CD14-positive monocyte (primary cell): ENCODE measurements around the gene FADS2. TPM values are rescaled to one million over a fixed set of nuclear protein-coding genes. Genes with fewer than 3 reads are reported as not detected.

Experiments used
- DNase-seq, 3 donors: peaks; one replicate each; pipeline ENCODE4 v3.0.0-alpha.2; 2011 to 2022
- H2AFZ ChIP-seq: 2 replicates; pipeline ENCODE4 v1.6.0; 2012; ENCODE audit warnings: mild to moderate bottlenecking, low read depth, low read length, inconsistent platforms; ENCODE audit not compliant: insufficient read depth, poor library complexity, severe bottlenecking
- H3K27ac ChIP-seq, 2 donors: 1 replicate in 1 of 2; 2 replicates in 1 of 2; pipeline ENCODE4 v1.5.1; 2012 to 2013; ENCODE audit warnings: low read length in 2 of 2, control low read depth in 1 of 2, inconsistent platforms in 1 of 2, low read depth in 1 of 2, mild to moderate bottlenecking in 1 of 2
- H3K27me3 ChIP-seq, 2 donors: one replicate each; pipeline versions ENCODE4 v1.6.0 to v1.6.1; 2011 to 2013; ENCODE audit warnings: low read length in 2 of 2; ENCODE audit not compliant: control insufficient read depth in 2 of 2, insufficient read depth in 2 of 2
- H3K36me3 ChIP-seq, 2 donors: replicated peaks in 1 of 2; 1 replicate in 1 of 2; 2 replicates in 1 of 2; pipeline versions ENCODE4 v1.5.1 to v1.6.1; 2012 to 2013; ENCODE audit warnings: low read length in 2 of 2, control low read depth in 1 of 2, inconsistent platforms in 1 of 2, mild to moderate bottlenecking in 1 of 2; ENCODE audit not compliant: insufficient read depth in 2 of 2, control insufficient read depth in 1 of 2
- H3K4me1 ChIP-seq, 2 donors: 1 replicate in 1 of 2; 2 replicates in 1 of 2; pipeline versions ENCODE4 v1.5.1 to v1.6.1; 2012 to 2013; ENCODE audit warnings: low read length in 2 of 2, control low read depth in 1 of 2, inconsistent platforms in 1 of 2, mild to moderate bottlenecking in 1 of 2, moderate library complexity in 1 of 2; ENCODE audit not compliant: insufficient read depth in 2 of 2, control insufficient read depth in 1 of 2
- H3K4me2 ChIP-seq: replicated peaks from 2 replicates; pipeline ENCODE3; 2012; ENCODE audit warnings: low read length, moderate library complexity, mild to moderate bottlenecking; ENCODE audit not compliant: poor library complexity, severe bottlenecking; ENCODE audit errors: extremely low read depth
- H3K4me3 ChIP-seq, 3 experiments: fragments of 200-600 bp in 1 of 3; sonication (generic) in 1 of 3; replicated peaks in 1 of 3; 1 replicate in 2 of 3; 2 replicates in 1 of 3; pipeline ENCODE4 v1.5.1; 2011 to 2013; ENCODE audit warnings: low read length in 3 of 3, mild to moderate bottlenecking in 3 of 3, control low read depth in 2 of 3, low read depth in 2 of 3, inconsistent platforms in 1 of 3, moderate library complexity in 1 of 3
- H3K79me2 ChIP-seq: 2 replicates; pipeline ENCODE4 v1.6.0; 2012; ENCODE audit warnings: mild to moderate bottlenecking, control low read depth, inconsistent platforms, low read length, moderate library complexity; ENCODE audit not compliant: insufficient read depth
- H3K9ac ChIP-seq: 2 replicates; pipeline ENCODE4 v1.6.0; 2017; ENCODE audit warnings: low read length, mild to moderate bottlenecking; ENCODE audit not compliant: insufficient read depth, poor library complexity, severe bottlenecking
- H3K9me3 ChIP-seq, 2 donors: replicated peaks in 1 of 2; 1 replicate in 1 of 2; 2 replicates in 1 of 2; pipeline versions ENCODE4 v1.5.1 to v1.6.1; 2012 to 2013; ENCODE audit warnings: low read length in 2 of 2, control low read depth in 1 of 2; ENCODE audit not compliant: control insufficient read depth in 1 of 2, insufficient read depth in 1 of 2
- H4K20me1 ChIP-seq: 2 replicates; pipeline ENCODE4 v1.6.0; 2012; ENCODE audit warnings: mild to moderate bottlenecking, low read length, control low read depth, moderate library complexity; ENCODE audit not compliant: insufficient read depth
- H3K27ac Mint-ChIP-seq, 7 donors: one replicate each; pipeline ENCODE4 v1.8.0; 2020; ENCODE audit warnings: mild to moderate bottlenecking in 7 of 7, mixed read lengths in 7 of 7, moderate library complexity in 6 of 7, inconsistent platforms in 2 of 7
- H3K27me3 Mint-ChIP-seq, 3 donors: one replicate each; pipeline ENCODE4 v1.8.0; 2021 to 2022; ENCODE audit warnings: low read depth in 3 of 3, mild to moderate bottlenecking in 3 of 3, mixed read lengths in 3 of 3, moderate library complexity in 3 of 3, inconsistent platforms in 1 of 3
- H3K36me3 Mint-ChIP-seq, 2 donors: one replicate each; pipeline ENCODE4 v1.8.0; 2020; ENCODE audit warnings: mixed read lengths in 2 of 2, inconsistent platforms in 1 of 2, mild to moderate bottlenecking in 1 of 2
- H3K4me1 Mint-ChIP-seq: one replicate; pipeline ENCODE4 v1.8.0; 2020; ENCODE audit warnings: mild to moderate bottlenecking, mixed read lengths
- H3K4me3 Mint-ChIP-seq, 2 donors: one replicate each; pipeline ENCODE4 v1.8.0; 2020; ENCODE audit warnings: mild to moderate bottlenecking in 2 of 2, mixed read lengths in 2 of 2, moderate library complexity in 1 of 2
- H3K9me3 Mint-ChIP-seq, 7 donors: one replicate each; pipeline ENCODE4 v1.8.0; 2020 to 2022; ENCODE audit warnings: mixed read lengths in 7 of 7, mild to moderate bottlenecking in 6 of 7, moderate library complexity in 6 of 7, inconsistent platforms in 2 of 7
- CTCF ChIP-seq: fragments of 200-600 bp; IDR thresholded peaks from one replicate; pipeline ENCODE4 v1.8.0; 2022; ENCODE audit warnings: antibody characterized with exemption, mild to moderate bottlenecking
- WGBS: methylation state at CpG from one replicate; pipeline ENCODE4 v1.1.5; 2013; ENCODE audit warnings: missing lambda C conversion rate; ENCODE audit not compliant: insufficient coverage; 5-methylcytosine and 5-hydroxymethylcytosine counted together
- intact Hi-C, 2 donors: fragments of 100-400 bp; cut with micrococcal nuclease; formaldehyde crosslinking; loops; one replicate each; pipeline versions ENCODE4 v1.15.0 to v1.15.1; 2023
- polyA plus RNA-seq, 3 donors: library from polyadenylated mRNA; depleted of rRNA in 1 of 3; unstranded in 2 of 3; stranded (reverse) in 1 of 3; fragments of 300-500 nt in 2 of 3; fragments of >200 nt in 1 of 3; fragmentation: Illumina TruSeq in 2 of 3; gene quantifications; 1 replicate in 2 of 3; 2 replicates in 1 of 3; pipeline ENCODE4 v1.2.3, GENCODE V29; 2012 to 2021

The FADS2 gene
- polyA plus RNA-seq, 3 donors, result 5.1 to 19.9 (median 6.4) TPM

- intact Hi-C loops, result loop anchor here in 1 of 2 donors (5.0 kb wide), 1 partner anchor 35 kb away; no protein-coding TSS in a partner anchor
- H4K20me1 ChIP-seq, result no peaks in the 10 kb centered on the region
- Mint-ChIP-seq H3K36me3 (peaks cover 6 to 9% of the 10 kb centered on the region in 2 donors), H3K27ac (no peak overlapping the region), H3K9me3 (peaks cover 0 to 3% (median 0%) of the 10 kb centered on the region in 7 donors), H3K4me3 (no peak overlapping the region), H3K4me1 (peaks cover 79% of the 10 kb centered on the region), H3K27me3 (peaks cover 13 to 18% (median 14%) of the 10 kb centered on the region in 3 donors)
- H2AFZ ChIP-seq, result no peak overlapping the region
- H3K9ac ChIP-seq, result no peak overlapping the region
- no peak overlapping the region for H3K4me2 ChIP-seq
- WGBS, result 67% methylated on average over 7 of the region's 7 CpGs
- no peak overlapping the region for H3K4me3 ChIP-seq
- H3K27me3 ChIP-seq, result peaks cover 0 to 15% of the 10 kb centered on the region in 2 donors
- H3K36me3 ChIP-seq, result no peaks in the 10 kb centered on the region
- no peaks in the 10 kb centered on the region for H3K9me3 ChIP-seq
- H3K79me2 ChIP-seq, result peaks cover 26% of the 10 kb centered on the region
- no peak for TF ChIP-seq CTCF
- no peak overlapping the region for H3K27ac ChIP-seq
- H3K4me1 ChIP-seq, result peaks cover 74 to 79% of the 10 kb centered on the region in 2 donors
- no peak for DNase-seq
Observed at GRCh38 chr11:61832754-61833153, 4.7 kb downstream of the FADS2 start.

- peaks cover 0 to 2% (median 0%) of the 10 kb centered on the region in 7 donors for H3K9me3 Mint-ChIP-seq
- intact Hi-C loops, result loop anchor here in 1 of 2 donors (5.0 kb wide), 1 partner anchor 36 kb away; no protein-coding TSS in a partner anchor
- Histone ChIP-seq H3K9ac (no peak overlapping the region), H3K27ac (no peak overlapping the region), H2AFZ (no peak overlapping the region), H3K79me2 (peaks cover 26% of the 10 kb centered on the region), H3K27me3 (peaks cover 0 to 13% of the 10 kb centered on the region in 2 donors), H3K36me3 (no peaks in the 10 kb centered on the region), H3K4me3 (no peak overlapping the region), H3K4me2 (no peak overlapping the region), H3K4me1 (peaks cover 67 to 71% of the 10 kb centered on the region in 2 donors), H3K9me3 (no peaks in the 10 kb centered on the region), H4K20me1 (no peaks in the 10 kb centered on the region)
- DNase-seq, result no peak
- no peak overlapping the region for H3K4me3 Mint-ChIP-seq
- peaks cover 8 to 14% of the 10 kb centered on the region in 2 donors for H3K36me3 Mint-ChIP-seq
- TF ChIP-seq CTCF, result no peak
- H3K4me1 Mint-ChIP-seq, result peaks cover 73% of the 10 kb centered on the region
- 90% methylated on average over 9 of the region's 11 CpGs for WGBS
- H3K27ac Mint-ChIP-seq, result peak overlapping the region in 5 of 7 donors; percentile 4 to 92 (median 78)
- peaks cover 10 to 12% (median 11%) of the 10 kb centered on the region in 3 donors for H3K27me3 Mint-ChIP-seq
Observed at GRCh38 chr11:61833471-61833870, 5.4 kb downstream of the FADS2 start.
